Smooth muscle cell of bladder (primary cell): ENCODE results near the gene STAT3. TPM values are rescaled to one million over a fixed set of nuclear protein-coding genes. Genes with fewer than 3 reads are reported as not detected.

Source experiments
- total RNA-seq: library from RNA; depleted of rRNA; stranded (reverse); fragments of >200 nt; gene quantifications from 2 replicates; pipeline ENCODE4 v1.2.3, GENCODE V29; 2014

Gene STAT3
- total RNA-seq: 99.1 and 133 TPM in 2 replicates

DNA sequence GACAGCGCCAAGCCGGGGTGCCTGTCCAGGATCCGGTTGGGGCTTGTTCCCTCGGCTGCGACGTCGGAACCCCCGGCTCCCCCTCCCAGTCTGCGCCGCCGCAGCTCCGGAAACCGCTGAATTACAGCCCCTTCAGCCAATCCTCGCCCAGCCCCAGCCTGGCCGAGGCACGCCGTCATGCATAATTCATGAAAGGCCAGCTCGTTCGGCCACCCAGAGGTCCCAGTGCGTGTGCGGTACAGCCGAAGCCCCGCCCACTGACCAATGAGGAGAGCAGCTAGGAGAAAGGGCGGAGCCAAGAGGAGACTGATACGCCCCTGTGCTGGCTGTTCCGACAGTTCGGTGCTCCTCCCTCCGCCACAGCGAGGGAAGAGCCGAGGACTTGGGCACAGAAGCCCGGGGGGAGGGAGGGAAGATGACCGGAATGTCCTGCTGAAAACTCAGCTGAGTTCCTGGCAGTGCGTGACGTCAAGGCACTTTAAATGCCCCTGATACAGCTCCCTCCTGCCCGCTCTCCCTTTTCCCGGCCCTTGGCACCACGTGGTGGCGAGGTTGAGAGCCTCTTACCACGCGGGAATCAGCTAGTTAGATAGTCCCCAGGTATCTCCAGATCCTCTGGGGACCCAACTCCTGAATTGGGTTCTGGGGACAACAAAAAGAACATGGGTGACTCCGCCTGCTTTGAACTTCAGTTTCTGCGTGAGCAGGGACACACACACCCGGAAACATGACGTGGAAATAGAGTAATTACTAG is at the start of gene STAT3:
Gene STAT3 (minus strand): TSS at position 62 of the 754 bp plus-strand sequence. CDS start 39,926 bp downstream, outside the sequence.

DNA sequence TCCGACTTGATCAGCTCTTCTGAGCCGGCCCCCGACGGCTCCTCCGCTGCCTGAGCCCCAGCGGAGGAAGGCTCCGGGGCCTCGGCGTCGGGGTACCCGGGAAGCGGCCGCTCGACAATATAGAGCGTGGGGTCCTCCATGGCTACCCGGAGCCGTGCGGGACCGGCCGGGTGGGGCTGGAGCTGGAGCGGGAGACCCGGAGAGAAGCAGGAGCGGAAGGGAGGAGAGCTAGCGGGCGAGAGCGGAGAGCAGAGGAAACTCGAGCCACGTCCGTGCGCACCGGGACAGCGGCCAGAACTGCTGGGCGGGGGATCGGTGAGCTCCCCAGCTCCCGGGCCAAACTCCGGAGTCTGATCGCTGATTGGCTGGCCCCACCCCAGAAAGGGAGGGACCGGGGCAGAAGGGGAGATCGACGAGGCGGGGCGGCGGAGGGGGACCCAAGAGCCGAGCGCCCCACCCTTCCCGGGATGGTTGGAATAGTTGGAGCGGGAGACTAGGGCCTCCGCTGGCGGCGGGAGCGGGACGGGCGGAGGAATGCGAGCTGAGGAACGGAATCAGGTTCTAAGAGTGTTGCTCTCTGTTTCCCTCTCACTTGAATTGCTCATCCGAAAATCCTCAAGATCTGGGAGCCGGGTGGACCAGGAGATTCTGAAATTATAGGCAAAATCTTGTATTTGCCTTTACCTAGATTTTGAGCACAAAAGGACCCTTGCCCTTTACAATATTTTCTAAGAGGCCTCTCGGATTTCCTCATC is 34.9 kb upstream of the STAT3 start, which contains the start of gene CAVIN1:
Gene CAVIN1 (minus strand): TSS at position 299 of the 755 bp plus-strand sequence. CDS start 159 bp downstream, at position 140.

DNA sequence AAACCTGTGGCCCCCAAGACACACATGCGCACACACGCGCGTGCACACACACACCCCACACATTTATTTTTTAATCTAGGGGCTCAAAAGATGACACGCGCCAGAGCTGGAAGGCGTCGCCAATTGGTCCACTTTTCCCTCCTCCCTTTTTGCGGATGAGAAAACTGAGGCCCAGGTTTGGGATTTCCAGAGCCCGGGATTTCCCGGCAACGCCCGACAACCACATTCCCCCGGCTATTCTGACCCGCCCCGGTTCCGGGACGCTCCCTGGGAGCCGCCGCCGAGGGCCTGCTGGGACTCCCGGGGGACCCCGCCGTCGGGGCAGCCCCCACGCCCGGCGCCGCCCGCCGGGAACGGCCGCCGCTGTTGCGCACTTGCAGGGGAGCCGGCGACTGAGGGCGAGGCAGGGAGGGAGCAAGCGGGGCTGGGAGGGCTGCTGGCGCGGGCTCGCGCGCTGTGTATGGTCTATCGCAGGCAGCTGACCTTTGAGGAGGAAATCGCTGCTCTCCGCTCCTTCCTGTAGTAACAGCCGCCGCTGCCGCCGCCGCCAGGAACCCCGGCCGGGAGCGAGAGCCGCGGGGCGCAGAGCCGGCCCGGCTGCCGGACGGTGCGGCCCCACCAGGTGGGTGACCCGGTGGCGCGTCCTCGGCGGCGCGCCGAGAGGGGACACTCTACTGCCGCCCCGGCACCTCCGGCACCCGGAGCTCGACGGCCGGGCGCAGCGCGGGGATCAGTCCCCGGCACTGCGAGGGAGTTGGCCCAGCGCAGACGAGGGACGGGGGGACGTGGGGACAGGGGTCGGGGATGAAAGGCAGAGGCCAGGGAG is 100.1 kb downstream of the STAT3 start, which contains the start of gene STAT5A:
Gene STAT5A (plus strand): TSS at position 522 of the 826 bp plus-strand sequence. CDS start 914 bp downstream, outside the sequence.

DNA sequence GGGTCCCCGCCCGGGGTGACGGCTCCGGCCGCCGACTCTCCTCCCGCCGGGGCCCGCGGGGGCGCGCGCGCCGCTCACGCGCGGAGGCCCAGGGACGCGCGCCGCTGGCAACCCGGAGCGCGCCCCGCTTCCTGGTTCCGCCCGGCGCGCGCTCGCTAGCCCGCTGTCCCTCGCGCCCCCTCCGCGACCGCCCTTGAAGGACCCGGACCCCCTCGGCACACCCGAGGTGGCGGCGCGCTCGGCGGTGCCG is 112.0 kb downstream of the STAT3 start, which contains the start of gene STAT5B:
Gene STAT5B (minus strand): TSS at position 33 of the 250 bp plus-strand sequence. CDS start 44,264 bp downstream, outside the sequence.

Other genes starting within 250 kb of the STAT3 start
- gene RAB5C, start 233.5 kb downstream of the STAT3 start, total RNA-seq: 53.9 and 58.8 TPM in 2 replicates
- under 0.01 TPM in 1 of 2 replicates, not detected in the other for gene KCNH4, start 207.3 kb downstream of the STAT3 start, total RNA-seq
- not detected in 2 replicates for gene HCRT, start 203.0 kb downstream of the STAT3 start, total RNA-seq
- gene GHDC, start 193.9 kb downstream of the STAT3 start, total RNA-seq: 11.5 and 14.1 TPM in 2 replicates
- gene STAT5B, start 112.1 kb downstream of the STAT3 start, total RNA-seq: 25.2 and 30.8 TPM in 2 replicates
- gene STAT5A, start 99.9 kb downstream of the STAT3 start, total RNA-seq: 20.2 and 26.6 TPM in 2 replicates
- gene CAVIN1, start 34.8 kb upstream of the STAT3 start, total RNA-seq: 422 and 452 TPM in 2 replicates
- 46.5 and 57.3 TPM in 2 replicates for gene ATP6V0A1, start 70.4 kb upstream of the STAT3 start, total RNA-seq
- 26.3 and 27.0 TPM in 2 replicates for gene NAGLU, start 147.8 kb upstream of the STAT3 start, total RNA-seq
- gene HSD17B1, start 164.5 kb upstream of the STAT3 start, total RNA-seq: 0.83 and 0.85 TPM in 2 replicates
- 6.8 and 8.9 TPM in 2 replicates for gene COASY, start 173.7 kb upstream of the STAT3 start, total RNA-seq
- gene MLX, start 178.7 kb upstream of the STAT3 start, total RNA-seq: 28.9 and 32.3 TPM in 2 replicates
- gene PSMC3IP, start 189.3 kb upstream of the STAT3 start, total RNA-seq: 2.0 and 2.9 TPM in 2 replicates
- 60.9 and 72.4 TPM in 2 replicates for gene RETREG3, start 220.9 kb upstream of the STAT3 start, total RNA-seq
- gene TUBG1, start 221.2 kb upstream of the STAT3 start, total RNA-seq: 13.2 and 15.2 TPM in 2 replicates